ENCODE results near the gene PLCB3.

The PLCB3 gene

GRCh38 chr11:64223001-64223651, 28.2 kb upstream of the PLCB3 start:
- DNase-seq = no peak

- no peak for DNase-seq
These were observed 27.0 kb upstream of the PLCB3 start for GRCh38 chr11:64224151-64224890.

GRCh38 chr11:64224891-64225607, 26.3 kb upstream of the PLCB3 start:
- no peak for DNase-seq

GRCh38 chr11:64225608-64226506, 25.5 kb upstream of the PLCB3 start, which contains the start of the genes NUDT22 and TRPT1:
Gene NUDT22 (plus strand): TSS chr11:64226274. CDS start chr11:64226653, 379 bp downstream.
Gene TRPT1 (minus strand): TSS chr11:64226186. CDS start chr11:64225860, 326 bp downstream.
- no peak for DNase-seq

GRCh38 chr11:64226507-64227051, 24.8 kb upstream of the PLCB3 start:
- DNase-seq = no peak

GRCh38 chr11:64227405-64227956, 23.8 kb upstream of the PLCB3 start:
- no peak for DNase-seq

GRCh38 chr11:64229090-64229743, 22.1 kb upstream of the PLCB3 start:
- no peak for DNase-seq

- no peak for DNase-seq
These were observed 21.6 kb upstream of the PLCB3 start for GRCh38 chr11:64229744-64230170.

- DNase-seq = no peak
These were observed 21.0 kb upstream of the PLCB3 start, which contains the start of gene DNAJC4 for GRCh38 chr11:64230171-64230984. Gene DNAJC4 (plus strand): TSS chr11:64230548. CDS start chr11:64230855, 307 bp downstream.

GRCh38 chr11:64230985-64231365, 20.4 kb upstream of the PLCB3 start:
- no peak for DNase-seq

GRCh38 chr11:64231546-64231945, 19.8 kb upstream of the PLCB3 start:
- no peak for DNase-seq

- DNase-seq = no peak
These were observed 19.0 kb upstream of the PLCB3 start for GRCh38 chr11:64232182-64232966.

- DNase-seq = no peak
These were observed 18.4 kb upstream of the PLCB3 start for GRCh38 chr11:64232967-64233315.

- no peak for DNase-seq
These were observed 17.3 kb upstream of the PLCB3 start, which contains the start of gene VEGFB for GRCh38 chr11:64233913-64234586. Gene VEGFB (plus strand): TSS chr11:64234584. CDS start chr11:64234834, 250 bp downstream.

- DNase-seq = no peak
These were observed 16.5 kb upstream of the PLCB3 start for GRCh38 chr11:64234647-64235379.

GRCh38 chr11:64235437-64236161, 15.7 kb upstream of the PLCB3 start:
- DNase-seq = no peak

GRCh38 chr11:64237484-64237951, 13.8 kb upstream of the PLCB3 start:
- no peak for DNase-seq

All from SIG-M5 (cell line).